Measurements from ENCODE around the gene GRIP1. TPM values are rescaled to one million over a fixed set of nuclear protein-coding genes. Genes with fewer than 3 reads are reported as not detected.

Gene GRIP1
- total RNA-seq, 1 donor from 2014 or later: 9.1 TPM

GRCh38 chr12:66516133-66516532 lies 162.7 kb downstream of the GRIP1 start:
- H3K4me3 Mint-ChIP-seq (ENCODE audit: unreplicated experiment): no peak overlapping the region
- H3K9me3 Mint-ChIP-seq (ENCODE audit: unreplicated experiment): no peaks in the 10 kb centered on the region
- no peaks in the 10 kb centered on the region for H3K27me3 Mint-ChIP-seq (ENCODE audit: unreplicated experiment)
- H3K4me1 Mint-ChIP-seq (ENCODE audit: unreplicated experiment): peaks cover 15% of the 10 kb centered on the region
- no peak for TF ChIP-seq CTCF (IDR thresholded peaks at IDR 0.05)
- DNase-seq (ENCODE audit: extremely low spot score, unreplicated experiment): no peak
- no peaks in the 10 kb centered on the region for H3K36me3 Mint-ChIP-seq (ENCODE audit: unreplicated experiment)
- no peak overlapping the region for H3K27ac Mint-ChIP-seq (ENCODE audit: unreplicated experiment)

GRCh38 chr12:66514581-66514980 lies 164.3 kb downstream of the GRIP1 start:
- no peak for TF ChIP-seq CTCF (IDR thresholded peaks at IDR 0.05)
- H3K9me3 Mint-ChIP-seq (ENCODE audit: unreplicated experiment): no peaks in the 10 kb centered on the region
- H3K4me3 Mint-ChIP-seq (ENCODE audit: unreplicated experiment): no peak overlapping the region
- no peak for DNase-seq (ENCODE audit: extremely low spot score, unreplicated experiment)
- no peaks in the 10 kb centered on the region for H3K27me3 Mint-ChIP-seq (ENCODE audit: unreplicated experiment)
- H3K36me3 Mint-ChIP-seq (ENCODE audit: unreplicated experiment): no peaks in the 10 kb centered on the region
- H3K4me1 Mint-ChIP-seq (ENCODE audit: unreplicated experiment): peaks cover 15% of the 10 kb centered on the region
- no peak overlapping the region for H3K27ac Mint-ChIP-seq (ENCODE audit: unreplicated experiment)

- Mint-ChIP-seq H3K27ac (ENCODE audit: unreplicated experiment) (no peak overlapping the region), H3K4me3 (ENCODE audit: unreplicated experiment) (no peak overlapping the region), H3K4me1 (ENCODE audit: unreplicated experiment) (no peaks in the 10 kb centered on the region), H3K9me3 (ENCODE audit: unreplicated experiment) (no peaks in the 10 kb centered on the region), H3K36me3 (ENCODE audit: unreplicated experiment) (no peaks in the 10 kb centered on the region), H3K27me3 (ENCODE audit: unreplicated experiment) (no peaks in the 10 kb centered on the region)
- TF ChIP-seq CTCF (IDR thresholded peaks at IDR 0.05): no peak
- no peak for DNase-seq (ENCODE audit: extremely low spot score, unreplicated experiment)
These were observed 170.9 kb downstream of the GRIP1 start for GRCh38 chr12:66508025-66508424.

- H3K4me3 Mint-ChIP-seq (ENCODE audit: unreplicated experiment): no peak overlapping the region
- no peaks in the 10 kb centered on the region for H3K36me3 Mint-ChIP-seq (ENCODE audit: unreplicated experiment)
- TF ChIP-seq CTCF (IDR thresholded peaks at IDR 0.05): no peak
- H3K27ac Mint-ChIP-seq (ENCODE audit: unreplicated experiment): no peak overlapping the region
- H3K4me1 Mint-ChIP-seq (ENCODE audit: unreplicated experiment): no peaks in the 10 kb centered on the region
- no peaks in the 10 kb centered on the region for H3K9me3 Mint-ChIP-seq (ENCODE audit: unreplicated experiment)
- DNase-seq (ENCODE audit: extremely low spot score, unreplicated experiment): no peak
- H3K27me3 Mint-ChIP-seq (ENCODE audit: unreplicated experiment): no peaks in the 10 kb centered on the region
These were observed 175.1 kb downstream of the GRIP1 start for GRCh38 chr12:66503746-66504145.

- TF ChIP-seq CTCF (IDR thresholded peaks at IDR 0.05): no peak
These were observed 176.0 kb downstream of the GRIP1 start for GRCh38 chr12:66502911-66503310.

More at GRCh38 chr12:66502911-66503310, 176.0 kb downstream of the GRIP1 start:
- Mint-ChIP-seq H3K4me1 (ENCODE audit: unreplicated experiment) (no peaks in the 10 kb centered on the region), H3K4me3 (ENCODE audit: unreplicated experiment) (no peak overlapping the region), H3K27me3 (ENCODE audit: unreplicated experiment) (no peaks in the 10 kb centered on the region), H3K27ac (ENCODE audit: unreplicated experiment) (no peak overlapping the region), H3K9me3 (ENCODE audit: unreplicated experiment) (no peaks in the 10 kb centered on the region), H3K36me3 (ENCODE audit: unreplicated experiment) (no peaks in the 10 kb centered on the region)
- no peak for DNase-seq (ENCODE audit: extremely low spot score, unreplicated experiment)
